ENCODE data around the gene PTCD2.
A peak's percentile ranks its signal among the peaks of the same experiment; 100 is the strongest.

The PTCD2 gene

DNA sequence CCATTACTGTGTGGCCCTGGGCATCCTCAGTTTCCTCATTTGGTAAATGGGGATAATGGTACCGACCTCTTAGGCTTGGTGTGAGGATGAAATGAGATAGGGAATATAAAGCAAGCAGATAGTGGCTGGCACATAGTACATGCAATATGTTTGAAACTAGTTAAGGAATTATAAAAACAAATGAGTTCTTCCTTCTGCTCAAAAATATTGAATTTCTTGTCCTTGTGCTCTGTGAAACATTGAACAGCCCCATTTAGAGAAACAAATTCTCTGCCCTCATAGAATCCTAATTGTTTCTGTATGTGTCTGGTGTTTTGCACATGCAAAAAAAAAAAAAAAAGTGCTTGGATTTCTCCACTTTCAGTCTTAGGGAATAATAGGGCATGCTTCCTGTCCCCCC lies 39.7 kb downstream of the PTCD2 start:
- no peak overlapping the region for H3K4me3 ChIP-seq (ENCODE audit: low read depth, low read length)
- TF ChIP-seq, protein P1, sequence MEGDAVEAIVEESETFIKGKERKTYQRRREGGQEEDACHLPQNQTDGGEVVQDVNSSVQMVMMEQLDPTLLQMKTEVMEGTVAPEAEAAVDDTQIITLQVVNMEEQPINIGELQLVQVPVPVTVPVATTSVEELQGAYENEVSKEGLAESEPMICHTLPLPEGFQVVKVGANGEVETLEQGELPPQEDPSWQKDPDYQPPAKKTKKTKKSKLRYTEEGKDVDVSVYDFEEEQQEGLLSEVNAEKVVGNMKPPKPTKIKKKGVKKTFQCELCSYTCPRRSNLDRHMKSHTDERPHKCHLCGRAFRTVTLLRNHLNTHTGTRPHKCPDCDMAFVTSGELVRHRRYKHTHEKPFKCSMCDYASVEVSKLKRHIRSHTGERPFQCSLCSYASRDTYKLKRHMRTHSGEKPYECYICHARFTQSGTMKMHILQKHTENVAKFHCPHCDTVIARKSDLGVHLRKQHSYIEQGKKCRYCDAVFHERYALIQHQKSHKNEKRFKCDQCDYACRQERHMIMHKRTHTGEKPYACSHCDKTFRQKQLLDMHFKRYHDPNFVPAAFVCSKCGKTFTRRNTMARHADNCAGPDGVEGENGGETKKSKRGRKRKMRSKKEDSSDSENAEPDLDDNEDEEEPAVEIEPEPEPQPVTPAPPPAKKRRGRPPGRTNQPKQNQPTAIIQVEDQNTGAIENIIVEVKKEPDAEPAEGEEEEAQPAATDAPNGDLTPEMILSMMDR (IDR thresholded peaks at IDR 0.05; ENCODE audit: borderline replicate concordance, insufficient read depth, low read depth, low read length): no peak

DNA sequence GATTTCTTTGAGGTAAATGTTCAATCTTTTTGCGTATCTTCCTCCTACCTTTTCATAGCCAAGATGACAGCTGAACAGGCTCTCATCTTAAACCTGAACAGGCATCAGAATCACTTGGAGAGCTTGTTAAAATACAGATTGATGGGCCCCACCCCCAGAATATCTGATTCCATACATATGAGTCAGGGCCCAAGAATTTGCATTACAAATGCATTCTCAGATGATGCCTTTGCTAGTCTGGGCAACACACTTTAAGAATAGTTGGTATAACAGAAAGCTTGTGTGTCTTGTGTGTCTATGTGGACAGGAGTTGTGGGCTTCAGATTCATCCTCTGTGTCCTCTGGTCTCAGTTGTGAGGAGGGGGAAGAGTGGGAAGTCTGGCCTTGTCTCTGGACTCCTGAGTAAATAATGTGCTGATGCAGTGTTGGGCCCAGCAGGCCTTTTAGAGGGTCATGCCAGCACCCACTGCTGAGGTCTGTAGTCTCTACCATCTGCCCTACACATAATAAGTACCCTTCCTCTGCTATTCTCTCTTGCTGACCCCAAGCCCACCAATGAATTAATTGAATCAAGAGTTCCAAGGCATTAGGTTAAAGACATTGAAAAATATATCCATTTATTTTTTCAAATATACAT lies 43.1 kb downstream of the PTCD2 start:
- TF ChIP-seq, protein P1 (IDR thresholded peaks at IDR 0.05; ENCODE audit: borderline replicate concordance, insufficient read depth, low read depth, low read length): no peak
- H3K4me3 ChIP-seq (ENCODE audit: low read depth, low read length): no peak overlapping the region

DNA sequence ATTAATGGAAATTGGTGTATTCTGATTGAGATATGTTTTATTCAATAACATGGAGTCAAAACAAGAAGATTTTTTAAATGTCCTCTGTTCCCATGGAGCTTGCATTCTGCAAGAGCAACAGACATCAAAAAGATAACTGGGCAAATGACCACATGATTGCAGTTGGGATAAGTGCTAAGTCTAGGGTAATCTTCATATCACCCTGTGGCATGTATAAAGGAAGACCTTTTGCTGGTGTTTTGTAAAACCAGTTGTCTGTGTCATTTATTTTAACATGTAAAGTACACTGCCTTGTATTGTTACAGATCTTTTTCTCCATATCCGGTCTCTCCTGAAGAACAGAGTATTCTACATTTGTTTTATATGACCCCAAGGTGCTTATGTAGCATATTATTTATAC lies 44.0 kb downstream of the PTCD2 start:
- H3K4me3 ChIP-seq (ENCODE audit: low read depth, low read length): no peak overlapping the region
- TF ChIP-seq, protein P1 (IDR thresholded peaks at IDR 0.05; ENCODE audit: borderline replicate concordance, insufficient read depth, low read depth, low read length): no peak

DNA sequence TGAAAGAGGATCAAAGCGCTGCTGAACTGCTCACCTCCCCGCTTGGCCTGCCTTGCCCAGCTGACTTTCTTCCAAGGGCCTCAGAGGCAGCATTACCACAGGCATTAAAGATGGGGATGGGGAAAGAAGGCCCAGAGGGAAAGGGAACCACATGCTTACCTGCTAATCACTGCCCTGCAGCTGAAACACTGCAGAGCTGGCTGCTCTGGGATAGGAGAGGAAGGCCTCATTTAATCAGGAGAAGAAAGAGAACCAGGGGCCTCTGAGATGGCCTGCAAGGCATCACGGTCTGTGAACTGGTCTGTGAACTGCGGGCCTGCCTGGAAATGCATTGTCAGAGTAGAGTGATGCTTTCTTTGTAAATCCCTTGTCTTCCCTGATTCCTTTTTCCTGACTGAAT lies 44.8 kb downstream of the PTCD2 start:
- TF ChIP-seq, protein P1 (IDR thresholded peaks at IDR 0.05; ENCODE audit: borderline replicate concordance, insufficient read depth, low read depth, low read length): no peak
- H3K4me3 ChIP-seq (ENCODE audit: low read depth, low read length): no peak overlapping the region

DNA sequence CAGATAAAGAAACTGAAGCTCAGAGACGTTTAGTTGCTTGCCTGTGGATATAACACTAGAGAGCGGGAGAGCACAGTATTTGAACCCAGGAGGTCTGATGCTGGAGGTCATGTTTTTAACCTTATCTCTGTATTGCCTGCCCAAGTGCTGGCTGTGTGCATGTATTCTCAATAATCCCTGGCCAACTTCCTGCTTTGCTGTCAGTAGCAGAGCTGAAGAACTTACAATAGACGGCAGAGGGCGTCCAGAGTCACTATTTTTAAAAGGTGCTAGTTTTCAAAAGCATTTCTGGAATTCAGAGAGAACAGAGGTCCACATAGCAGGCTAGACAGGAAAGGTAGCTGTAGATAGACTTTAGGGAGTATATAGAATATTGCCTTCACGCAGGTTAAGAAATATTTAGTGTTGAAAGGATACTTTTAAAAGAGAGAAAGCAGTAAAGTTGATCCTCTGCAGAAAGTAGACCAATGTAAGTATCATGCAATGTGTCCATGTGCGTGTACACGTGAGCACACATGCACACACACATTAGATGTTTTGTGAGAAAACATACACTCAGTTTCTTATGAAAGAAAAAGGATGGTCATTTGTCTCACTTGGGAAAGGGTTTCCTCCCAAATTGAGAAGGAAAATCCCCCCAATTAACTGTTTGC lies 46.3 kb downstream of the PTCD2 start:
- TF ChIP-seq, protein P1 (IDR thresholded peaks at IDR 0.05; ENCODE audit: borderline replicate concordance, insufficient read depth, low read depth, low read length): peak; percentile 60
- H3K4me3 ChIP-seq (ENCODE audit: low read depth, low read length): no peak overlapping the region

DNA sequence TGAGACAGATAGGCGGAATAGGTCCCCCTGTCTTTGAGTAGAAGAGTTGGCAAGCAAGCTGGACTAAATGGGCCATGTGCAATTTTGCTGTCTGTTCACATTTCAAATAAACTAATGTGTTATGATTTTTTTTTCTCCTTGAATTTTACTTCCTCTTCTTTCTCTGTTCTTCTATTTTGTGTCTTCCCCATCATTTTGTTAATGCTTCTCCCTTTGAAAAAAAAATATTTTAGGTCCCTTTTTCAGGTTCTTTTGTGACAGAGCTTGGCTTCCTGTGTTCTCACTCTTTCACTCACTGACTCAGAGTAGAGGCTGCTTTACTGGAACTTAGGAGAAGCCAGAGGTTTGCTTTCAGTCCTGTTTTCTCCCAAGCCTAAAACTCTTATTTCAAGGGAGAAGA lies 48.1 kb downstream of the PTCD2 start:
- H3K4me3 ChIP-seq (ENCODE audit: low read depth, low read length): no peak overlapping the region
- TF ChIP-seq, protein P1 (IDR thresholded peaks at IDR 0.05; ENCODE audit: borderline replicate concordance, insufficient read depth, low read depth, low read length): no peak

DNA sequence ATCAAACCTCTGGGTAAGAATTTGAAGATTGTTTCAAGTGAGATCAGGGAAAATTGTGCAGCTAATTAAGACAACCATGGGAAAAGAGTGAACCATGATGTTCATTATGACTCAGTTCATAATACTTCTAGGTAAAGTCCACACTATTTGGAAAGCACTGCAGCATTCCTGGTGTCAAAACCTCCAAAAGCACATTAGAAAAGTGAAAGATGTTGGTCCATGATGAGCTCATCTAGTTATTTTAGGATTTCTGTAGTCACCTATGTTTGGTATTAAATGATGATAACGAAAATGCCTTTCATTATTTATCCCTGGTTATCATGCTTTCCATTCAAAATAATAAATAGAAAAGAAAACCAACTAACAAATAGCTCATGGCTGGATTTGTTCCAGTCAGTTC lies 49.1 kb downstream of the PTCD2 start:
- no peak overlapping the region for H3K4me3 ChIP-seq (ENCODE audit: low read depth, low read length)
- TF ChIP-seq, protein P1 (IDR thresholded peaks at IDR 0.05; ENCODE audit: borderline replicate concordance, insufficient read depth, low read depth, low read length): no peak

Measured in GM12875 (cell line).